HepG2 (cell line): ENCODE data around the gene PIM1. TPM values are rescaled to one million over a fixed set of nuclear protein-coding genes. Genes with fewer than 3 reads are reported as not detected.

Experiments
- ATF2 ChIP-seq: sonication (generic); formaldehyde crosslinking; IDR thresholded peaks from 2 replicates; pipeline ENCODE4 v1.4.0; 2020; ENCODE audit warnings: missing genetic modification reagents
- FOXC1 ChIP-seq: sonication (generic); formaldehyde crosslinking; IDR thresholded peaks from 2 replicates; pipeline ENCODE4 v1.8.0; 2022; ENCODE audit warnings: mild to moderate bottlenecking, missing genetic modification reagents, borderline replicate concordance
- GABPA ChIP-seq, 2 experiments: IDR thresholded peaks; 2 replicates each; pipeline ENCODE4 v1.6.1; 2011 to 2016; ENCODE audit warnings: low read depth in 2 of 2, low read length in 1 of 2, missing biosample characterization in 1 of 2, missing genetic modification characterization in 1 of 2
- GABPB1 ChIP-seq: IDR thresholded peaks from 2 replicates; pipeline ENCODE4 v1.6.1; 2016; ENCODE audit warnings: mild to moderate bottlenecking, missing genetic modification reagents, moderate library complexity, missing compliant biosample characterization
- HMG20B ChIP-seq: conservative IDR thresholded peaks from 2 replicates; pipeline ENCODE4 v1.6.1; 2016; ENCODE audit warnings: missing genetic modification reagents, missing compliant biosample characterization
- HNRNPH1 ChIP-seq: fragments of 200-400 bp; formaldehyde crosslinking; optimal IDR thresholded peaks from 2 replicates; pipeline ENCODE3; 2017; ENCODE audit warnings: mild to moderate bottlenecking, low read depth, low read length
- LCORL ChIP-seq, 2 experiments: fragments of 450-650 bp in 1 of 2; sonication (generic) in 1 of 2; formaldehyde crosslinking in 1 of 2; IDR thresholded peaks; 2 replicates each; pipeline versions ENCODE4 v1.5.0 to v1.6.1; 2017 to 2020; ENCODE audit warnings: antibody characterized with exemption in 1 of 2, missing genetic modification reagents in 1 of 2
- RFXANK ChIP-seq: IDR thresholded peaks from 2 replicates; pipeline ENCODE4 v1.6.1; 2016
- SAP130 ChIP-seq: IDR thresholded peaks from 2 replicates; pipeline ENCODE4 v1.6.1; 2016; ENCODE audit warnings: low read depth
- SMAD3 ChIP-seq: sonication (generic); formaldehyde crosslinking; IDR thresholded peaks from 2 replicates; pipeline ENCODE4 v1.4.0; 2020; ENCODE audit warnings: missing genetic modification reagents
- SNAI1 ChIP-seq: sonication (generic); formaldehyde crosslinking; IDR thresholded peaks from 2 replicates; pipeline ENCODE4 v1.5.0; 2020; ENCODE audit warnings: mild to moderate bottlenecking, missing genetic modification reagents, borderline replicate concordance
- YEATS4 ChIP-seq: sonication (generic); formaldehyde crosslinking; IDR thresholded peaks from 2 replicates; pipeline ENCODE4 v1.4.0; 2020; ENCODE audit warnings: missing genetic modification reagents, borderline replicate concordance
- ZBTB20 ChIP-seq: sonication (generic); formaldehyde crosslinking; IDR thresholded peaks from 2 replicates; pipeline ENCODE4 v1.8.1; 2023; ENCODE audit warnings: missing genetic modification reagents, low read depth, mild to moderate bottlenecking, borderline replicate concordance
- ZFP41 ChIP-seq: sonication (generic); formaldehyde crosslinking; IDR thresholded peaks from 2 replicates; pipeline ENCODE4 v1.4.0; 2020; ENCODE audit warnings: mild to moderate bottlenecking, missing genetic modification reagents, borderline replicate concordance
- ZNF225 ChIP-seq: sonication (generic); formaldehyde crosslinking; IDR thresholded peaks from 2 replicates; pipeline ENCODE4 v1.4.0; 2020; ENCODE audit warnings: mild to moderate bottlenecking, missing genetic modification reagents
- ZNF230 ChIP-seq: sonication (generic); formaldehyde crosslinking; IDR thresholded peaks from 2 replicates; pipeline ENCODE4 v1.4.0; 2020; ENCODE audit warnings: mild to moderate bottlenecking, missing genetic modification reagents
- ZNF264 ChIP-seq: sonication (generic); formaldehyde crosslinking; IDR thresholded peaks from 2 replicates; pipeline ENCODE4 v1.4.0; 2020; ENCODE audit warnings: missing genetic modification reagents
- ZNF552 ChIP-seq: sonication (generic); formaldehyde crosslinking; IDR thresholded peaks from 2 replicates; pipeline ENCODE4 v1.9.0; 2022; ENCODE audit warnings: missing genetic modification reagents, mild to moderate bottlenecking, borderline replicate concordance
- ZNF562 ChIP-seq: sonication (generic); formaldehyde crosslinking; IDR thresholded peaks from 2 replicates; pipeline ENCODE4 v1.8.0; 2022; ENCODE audit warnings: missing genetic modification reagents, borderline replicate concordance
- ZNF790 ChIP-seq: sonication (generic); formaldehyde crosslinking; IDR thresholded peaks from 2 replicates; pipeline ENCODE4 v1.8.0; 2022; ENCODE audit warnings: missing genetic modification reagents, mild to moderate bottlenecking, borderline replicate concordance
- ZNF839 ChIP-seq: sonication (generic); formaldehyde crosslinking; IDR thresholded peaks from 2 replicates; pipeline ENCODE4 v1.4.0; 2020; ENCODE audit warnings: missing genetic modification reagents, mild to moderate bottlenecking, borderline replicate concordance
- polyA plus RNA-seq, 8 experiments: library from polyadenylated mRNA; depleted of rRNA in 3 of 8; stranded (reverse) in 7 of 8; unstranded in 1 of 8; fragments of >200 nt; fragmentation: Illumina TruSeq in 4 of 8; extraction: Trizol in 4 of 8; gene quantifications; 2 replicates each; pipeline versions ENCODE4 v1.2.1 to v1.2.3, GENCODE V29; 2011 to 2016; ENCODE audit warnings: low read depth in 4 of 8, missing spikeins in 1 of 8, mixed read lengths in 1 of 8; ENCODE audit not compliant: insufficient read depth in 1 of 8
- total RNA-seq, 5 experiments: library from RNA; depleted of rRNA; stranded (reverse); fragments of >200 nt; fragmentation: Illumina TruSeq; extraction: Trizol; gene quantifications; 2 replicates each; pipeline ENCODE4 v1.2.3, GENCODE V29; 2016; ENCODE audit warnings: low read depth in 1 of 5
- TF ChIP-seq, protein P1 (sequence below): sonication (generic); formaldehyde crosslinking; IDR thresholded peaks from 2 replicates; pipeline ENCODE4 v1.4.0; 2020; ENCODE audit warnings: missing genetic modification reagents, borderline replicate concordance
- TF ChIP-seq, protein P2 (sequence below), 2 experiments: IDR thresholded peaks; 2 replicates each; pipeline ENCODE4 v1.6.1; 2011 to 2012; ENCODE audit warnings: low read length in 2 of 2, borderline replicate concordance in 1 of 2, low read depth in 1 of 2, mild to moderate bottlenecking in 1 of 2, moderate library complexity in 1 of 2

The PIM1 gene
- total and polyA plus RNA-seq, 2 of the 13 experiments (the other 11 are each of a cell fraction or from before 2014, with no cell fraction given) = 29.4 to 117 TPM

DNA sequence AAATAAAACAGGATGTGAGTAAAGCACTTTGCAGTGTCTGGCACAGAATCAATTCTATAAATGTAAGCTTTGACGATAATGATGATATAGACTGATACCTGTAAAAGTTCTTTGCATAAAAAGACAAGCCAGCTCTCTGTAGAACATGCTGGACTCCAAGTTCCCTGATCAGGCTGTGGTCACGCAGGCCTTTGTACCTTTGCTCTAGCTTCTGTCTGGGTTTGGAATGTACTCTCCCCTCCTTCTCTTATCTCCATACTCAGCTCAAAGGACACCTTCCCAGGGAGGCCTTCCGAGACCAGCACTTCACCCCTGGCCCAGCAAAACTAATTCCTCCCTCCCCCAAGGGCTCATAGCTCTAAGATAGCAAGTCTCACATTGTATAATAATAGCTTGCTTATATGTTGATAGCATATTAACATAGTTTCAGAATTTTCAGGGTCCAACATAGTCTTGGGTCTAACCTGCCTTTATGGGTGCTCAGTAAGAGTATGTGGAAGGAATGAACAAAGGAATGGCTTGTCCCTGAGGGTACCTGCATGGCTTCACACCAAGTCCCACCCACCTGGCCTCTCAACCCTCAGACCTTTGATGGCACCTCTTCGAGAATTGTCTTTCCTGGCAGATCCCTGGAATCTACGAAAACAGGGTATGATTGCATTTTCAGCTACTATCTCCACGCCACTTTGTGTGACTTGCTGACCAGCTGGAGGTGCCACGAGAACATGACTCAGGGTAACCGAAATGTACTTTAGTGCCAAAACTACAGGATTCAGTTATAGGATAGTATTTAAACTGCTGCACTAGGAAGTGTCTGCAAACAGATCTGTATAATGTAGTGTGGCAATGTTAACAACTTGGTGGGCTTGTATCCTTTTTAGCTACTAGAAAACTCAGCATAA lies 41.7 kb upstream of the PIM1 start (continued):
- TF ChIP-seq FOXC1 (CRISPR knock-in tag) = peak; percentile 41
- no peak for TF ChIP-seq ZNF562 (CRISPR knock-in tag)
- TF ChIP-seq LCORL (IDR thresholded peaks at IDR 0.05) = no peak
- peak; percentile 93 for TF ChIP-seq LCORL (CRISPR knock-in tag; IDR thresholded peaks at IDR 0.05)
- no peak for TF ChIP-seq ZNF552 (CRISPR knock-in tag)
- TF ChIP-seq YEATS4 (CRISPR knock-in tag) = peak; percentile 81
- TF ChIP-seq ZNF790 (CRISPR knock-in tag) = no peak
- TF ChIP-seq SNAI1 (CRISPR knock-in tag) = no peak
- TF ChIP-seq SMAD3 = peak; percentile 55; the same call in 1 of the 2 replicates
- 0 out of 2 replicates have a peak, but pooled peaks have one; percentile 24 for TF ChIP-seq ZNF230 (CRISPR knock-in tag)
- TF ChIP-seq ZFP41 (CRISPR knock-in tag) = no peak
- TF ChIP-seq GABPA (IDR thresholded peaks at IDR 0.05; ENCODE audit: low read depth, low read length) = no peak
- TF ChIP-seq GABPA (CRISPR knock-in tag; IDR thresholded peaks at IDR 0.05; ENCODE audit: low read depth) = peak; percentile 26; the same call in 1 of the 2 replicates
- peak; percentile 25 for TF ChIP-seq ZNF264
- no peak; the same call in 1 of the 2 replicates for TF ChIP-seq ZNF225 (CRISPR knock-in tag)
- TF ChIP-seq, protein P1, sequence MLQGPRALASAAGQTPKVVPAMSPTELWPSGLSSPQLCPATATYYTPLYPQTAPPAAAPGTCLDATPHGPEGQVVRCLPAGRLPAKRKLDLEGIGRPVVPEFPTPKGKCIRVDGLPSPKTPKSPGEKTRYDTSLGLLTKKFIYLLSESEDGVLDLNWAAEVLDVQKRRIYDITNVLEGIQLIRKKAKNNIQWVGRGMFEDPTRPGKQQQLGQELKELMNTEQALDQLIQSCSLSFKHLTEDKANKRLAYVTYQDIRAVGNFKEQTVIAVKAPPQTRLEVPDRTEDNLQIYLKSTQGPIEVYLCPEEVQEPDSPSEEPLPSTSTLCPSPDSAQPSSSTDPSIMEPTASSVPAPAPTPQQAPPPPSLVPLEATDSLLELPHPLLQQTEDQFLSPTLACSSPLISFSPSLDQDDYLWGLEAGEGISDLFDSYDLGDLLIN = no peak
- no peak for TF ChIP-seq ZNF839 (CRISPR knock-in tag)
- peak; percentile 63; the same call in 1 of the 2 replicates for TF ChIP-seq HMG20B (CRISPR knock-in tag)
- peak; percentile 76; the same call in 1 of the 2 replicates for TF ChIP-seq ATF2
- TF ChIP-seq RFXANK (CRISPR knock-in tag) = no peak
- TF ChIP-seq, protein P2, sequence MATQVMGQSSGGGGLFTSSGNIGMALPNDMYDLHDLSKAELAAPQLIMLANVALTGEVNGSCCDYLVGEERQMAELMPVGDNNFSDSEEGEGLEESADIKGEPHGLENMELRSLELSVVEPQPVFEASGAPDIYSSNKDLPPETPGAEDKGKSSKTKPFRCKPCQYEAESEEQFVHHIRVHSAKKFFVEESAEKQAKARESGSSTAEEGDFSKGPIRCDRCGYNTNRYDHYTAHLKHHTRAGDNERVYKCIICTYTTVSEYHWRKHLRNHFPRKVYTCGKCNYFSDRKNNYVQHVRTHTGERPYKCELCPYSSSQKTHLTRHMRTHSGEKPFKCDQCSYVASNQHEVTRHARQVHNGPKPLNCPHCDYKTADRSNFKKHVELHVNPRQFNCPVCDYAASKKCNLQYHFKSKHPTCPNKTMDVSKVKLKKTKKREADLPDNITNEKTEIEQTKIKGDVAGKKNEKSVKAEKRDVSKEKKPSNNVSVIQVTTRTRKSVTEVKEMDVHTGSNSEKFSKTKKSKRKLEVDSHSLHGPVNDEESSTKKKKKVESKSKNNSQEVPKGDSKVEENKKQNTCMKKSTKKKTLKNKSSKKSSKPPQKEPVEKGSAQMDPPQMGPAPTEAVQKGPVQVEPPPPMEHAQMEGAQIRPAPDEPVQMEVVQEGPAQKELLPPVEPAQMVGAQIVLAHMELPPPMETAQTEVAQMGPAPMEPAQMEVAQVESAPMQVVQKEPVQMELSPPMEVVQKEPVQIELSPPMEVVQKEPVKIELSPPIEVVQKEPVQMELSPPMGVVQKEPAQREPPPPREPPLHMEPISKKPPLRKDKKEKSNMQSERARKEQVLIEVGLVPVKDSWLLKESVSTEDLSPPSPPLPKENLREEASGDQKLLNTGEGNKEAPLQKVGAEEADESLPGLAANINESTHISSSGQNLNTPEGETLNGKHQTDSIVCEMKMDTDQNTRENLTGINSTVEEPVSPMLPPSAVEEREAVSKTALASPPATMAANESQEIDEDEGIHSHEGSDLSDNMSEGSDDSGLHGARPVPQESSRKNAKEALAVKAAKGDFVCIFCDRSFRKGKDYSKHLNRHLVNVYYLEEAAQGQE (IDR thresholded peaks at IDR 0.05; ENCODE audit: borderline replicate concordance in 1 of 2, low read depth in 1 of 2, low read length in 2 of 2) = peak in 1 of 2 experiments; percentile 61; a peak in 1 of 4 replicates
- TF ChIP-seq SAP130 (CRISPR knock-in tag) = peak; percentile 70
- no peak for TF ChIP-seq HNRNPH1
- TF ChIP-seq GABPB1 (CRISPR knock-in tag) = peak; percentile 33; the same call in 1 of the 2 replicates
- TF ChIP-seq ZBTB20 (CRISPR knock-in tag) = peak; percentile 49; the same call in 1 of the 2 replicates
